Neural progenitor cell (in vitro differentiated cells): Measurements from ENCODE around the gene GSTA1.

ENCODE experiments used
- CTCF ChIP-seq: fragments of 200-600 bp; sonication (generic); IDR thresholded peaks from 2 replicates; pipeline ENCODE4 v1.5.1; 2017; ENCODE audit warnings: antibody characterized with exemption, mild to moderate bottlenecking
- EZH2 ChIP-seq: fragments of 200-600 bp; sonication (generic); IDR thresholded peaks from 2 replicates; pipeline ENCODE4 v1.6.1; 2017; ENCODE audit warnings: antibody characterized with exemption, mild to moderate bottlenecking, moderate library complexity
- EZH2phosphoT487 ChIP-seq: fragments of 200-600 bp; sonication (generic); IDR thresholded peaks from 2 replicates; pipeline ENCODE4 v1.6.1; 2017; ENCODE audit warnings: antibody characterized with exemption

- TF ChIP-seq CTCF (no peak), EZH2 (no peak), EZH2phosphoT487 (no peak)
These were observed 51.3 kb downstream of the GSTA1 start for GRCh38 chr6:52752310-52752709.
